ENCODE results near the gene XXYLT1. TPM values are rescaled to one million over a fixed set of nuclear protein-coding genes. Genes with fewer than 3 reads are reported as not detected.

The XXYLT1 gene
- polyA plus RNA-seq, 4 donors, result 0.81 to 11.7 (median 4.6) TPM

- FAIRE-seq, result no peak
- H3K4me3 ChIP-seq (ENCODE audit: low read depth in 1 of 3, low read length in 3 of 3), result no peak overlapping the region
- H3K4me1 ChIP-seq (ENCODE audit: control insufficient read depth in 3 of 3, insufficient read depth in 2 of 3, low read depth in 1 of 3, low read length in 2 of 3), result no peaks in the 10 kb centered on the region
- H3K27me3 ChIP-seq (ENCODE audit: control insufficient read depth in 3 of 3, insufficient read depth in 3 of 3, low read length in 3 of 3), result peaks cover 0 to 4% (median 0%) of the 10 kb centered on the region in 3 donors
- no peaks in the 10 kb centered on the region for H3K9me3 ChIP-seq (ENCODE audit: control insufficient read depth in 2 of 2, insufficient read depth in 1 of 2, low read depth in 1 of 2, low read length in 1 of 2)
- DNase-seq, result no peak
- no peak overlapping the region for H3K27ac ChIP-seq (ENCODE audit: low read depth in 1 of 3, low read length in 2 of 3)
- WGBS, 3 donors, result 50 to 62% (median 52%) methylated on average over 3 of the region's 3 CpGs
- H3K36me3 ChIP-seq (ENCODE audit: control insufficient read depth in 3 of 3, insufficient read depth in 2 of 3, low read depth in 1 of 3, low read length in 3 of 3), result no peaks in the 10 kb centered on the region
Measured at GRCh38 chr3:195047536-195047935, 223.4 kb downstream of the XXYLT1 start.

GRCh38 chr3:195046441-195046840 is 224.5 kb downstream of the XXYLT1 start:
- Histone ChIP-seq H3K27me3 (ENCODE audit: control insufficient read depth in 3 of 3, insufficient read depth in 3 of 3, low read length in 3 of 3) (peaks cover 0 to 4% (median 0%) of the 10 kb centered on the region in 3 donors), H3K4me3 (ENCODE audit: low read depth in 1 of 3, low read length in 3 of 3) (no peak overlapping the region), H3K36me3 (ENCODE audit: control insufficient read depth in 3 of 3, insufficient read depth in 2 of 3, low read depth in 1 of 3, low read length in 3 of 3) (no peaks in the 10 kb centered on the region), H3K27ac (ENCODE audit: low read depth in 1 of 3, low read length in 2 of 3) (no peak overlapping the region), H3K4me1 (ENCODE audit: control insufficient read depth in 3 of 3, insufficient read depth in 2 of 3, low read depth in 1 of 3, low read length in 2 of 3) (no peaks in the 10 kb centered on the region), H3K9me3 (ENCODE audit: control insufficient read depth in 2 of 2, insufficient read depth in 1 of 2, low read depth in 1 of 2, low read length in 1 of 2) (no peaks in the 10 kb centered on the region)
- 69 to 80% (median 79%) methylated on average over 6 of the region's 6 CpGs for WGBS, 3 donors
- DNase-seq, result no peak
- FAIRE-seq, result no peak

- no peak for FAIRE-seq
Measured at GRCh38 chr3:195045481-195046210, 225.3 kb downstream of the XXYLT1 start.

GRCh38 chr3:195044411-195044810 is 226.5 kb downstream of the XXYLT1 start:
- peaks cover 0 to 4% (median 0%) of the 10 kb centered on the region in 3 donors for H3K27me3 ChIP-seq (ENCODE audit: control insufficient read depth in 3 of 3, insufficient read depth in 3 of 3, low read length in 3 of 3)
- WGBS, 3 donors, result 92 to 96% (median 92%) methylated on average over 7 of the region's 7 CpGs
- FAIRE-seq, result no peak
- H3K36me3 ChIP-seq (ENCODE audit: control insufficient read depth in 3 of 3, insufficient read depth in 2 of 3, low read depth in 1 of 3, low read length in 3 of 3), result peaks cover 0 to 3% (median 0%) of the 10 kb centered on the region in 3 donors
- H3K4me1 ChIP-seq (ENCODE audit: control insufficient read depth in 3 of 3, insufficient read depth in 2 of 3, low read depth in 1 of 3, low read length in 2 of 3), result peaks cover 0 to 11% (median 0%) of the 10 kb centered on the region in 3 donors
- H3K4me3 ChIP-seq (ENCODE audit: low read depth in 1 of 3, low read length in 3 of 3), result no peak overlapping the region
- no peak for DNase-seq
- H3K9me3 ChIP-seq (ENCODE audit: control insufficient read depth in 2 of 2, insufficient read depth in 1 of 2, low read depth in 1 of 2, low read length in 1 of 2), result no peaks in the 10 kb centered on the region
- H3K27ac ChIP-seq (ENCODE audit: low read depth in 1 of 3, low read length in 2 of 3), result no peak overlapping the region

More at GRCh38 chr3:195045481-195046210, 225.3 kb downstream of the XXYLT1 start:
- 84 to 86% (median 85%) methylated on average over 17 of the region's 17 CpGs for WGBS, 3 donors
- H3K27ac ChIP-seq (ENCODE audit: low read depth in 1 of 3, low read length in 2 of 3), result no peak overlapping the region
- H3K4me3 ChIP-seq (ENCODE audit: low read depth in 1 of 3, low read length in 3 of 3), result no peak overlapping the region
- peaks cover 0 to 6% (median 0%) of the 10 kb centered on the region in 3 donors for H3K4me1 ChIP-seq (ENCODE audit: control insufficient read depth in 3 of 3, insufficient read depth in 2 of 3, low read depth in 1 of 3, low read length in 2 of 3)
- H3K36me3 ChIP-seq (ENCODE audit: control insufficient read depth in 3 of 3, insufficient read depth in 2 of 3, low read depth in 1 of 3, low read length in 3 of 3), result no peaks in the 10 kb centered on the region
- H3K27me3 ChIP-seq (ENCODE audit: control insufficient read depth in 3 of 3, insufficient read depth in 3 of 3, low read length in 3 of 3), result peaks cover 0 to 4% (median 0%) of the 10 kb centered on the region in 3 donors
- no peak for DNase-seq
- no peaks in the 10 kb centered on the region for H3K9me3 ChIP-seq (ENCODE audit: control insufficient read depth in 2 of 2, insufficient read depth in 1 of 2, low read depth in 1 of 2, low read length in 1 of 2)

GRCh38 chr3:195043607-195044339 is 227.2 kb downstream of the XXYLT1 start:
- 80 to 88% (median 81%) methylated on average over 12 of the region's 12 CpGs for WGBS, 3 donors
- H3K4me1 ChIP-seq (ENCODE audit: control insufficient read depth in 3 of 3, insufficient read depth in 2 of 3, low read depth in 1 of 3, low read length in 2 of 3), result peaks cover 0 to 11% (median 0%) of the 10 kb centered on the region in 3 donors
- no peak for DNase-seq
- H3K9me3 ChIP-seq (ENCODE audit: control insufficient read depth in 2 of 2, insufficient read depth in 1 of 2, low read depth in 1 of 2, low read length in 1 of 2), result no peaks in the 10 kb centered on the region
- no peak for FAIRE-seq
- no peak overlapping the region for H3K27ac ChIP-seq (ENCODE audit: low read depth in 1 of 3, low read length in 2 of 3)
- peaks cover 0 to 4% (median 0%) of the 10 kb centered on the region in 3 donors for H3K27me3 ChIP-seq (ENCODE audit: control insufficient read depth in 3 of 3, insufficient read depth in 3 of 3, low read length in 3 of 3)
- H3K36me3 ChIP-seq (ENCODE audit: control insufficient read depth in 3 of 3, insufficient read depth in 2 of 3, low read depth in 1 of 3, low read length in 3 of 3), result peaks cover 0 to 3% (median 0%) of the 10 kb centered on the region in 3 donors
- no peak overlapping the region for H3K4me3 ChIP-seq (ENCODE audit: low read depth in 1 of 3, low read length in 3 of 3)

- H3K9me3 ChIP-seq (ENCODE audit: control insufficient read depth in 2 of 2, insufficient read depth in 1 of 2, low read depth in 1 of 2, low read length in 1 of 2), result no peaks in the 10 kb centered on the region
- H3K4me3 ChIP-seq (ENCODE audit: low read depth in 1 of 3, low read length in 3 of 3), result no peak overlapping the region
- 69 to 81% (median 74%) methylated on average over 19 of the region's 19 CpGs for WGBS, 3 donors
- peaks cover 0 to 3% (median 0%) of the 10 kb centered on the region in 3 donors for H3K36me3 ChIP-seq (ENCODE audit: control insufficient read depth in 3 of 3, insufficient read depth in 2 of 3, low read depth in 1 of 3, low read length in 3 of 3)
- H3K27ac ChIP-seq (ENCODE audit: low read depth in 1 of 3, low read length in 2 of 3), result no peak overlapping the region
- FAIRE-seq, result no peak
- H3K27me3 ChIP-seq (ENCODE audit: control insufficient read depth in 3 of 3, insufficient read depth in 3 of 3, low read length in 3 of 3), result peaks cover 0 to 4% (median 0%) of the 10 kb centered on the region in 3 donors
- peaks cover 0 to 11% (median 0%) of the 10 kb centered on the region in 3 donors for H3K4me1 ChIP-seq (ENCODE audit: control insufficient read depth in 3 of 3, insufficient read depth in 2 of 3, low read depth in 1 of 3, low read length in 2 of 3)
- no peak for DNase-seq
Measured at GRCh38 chr3:195042743-195043606, 228.0 kb downstream of the XXYLT1 start.

- Histone ChIP-seq H3K27ac (ENCODE audit: low read depth in 1 of 3, low read length in 2 of 3) (no peak overlapping the region), H3K9me3 (ENCODE audit: control insufficient read depth in 2 of 2, insufficient read depth in 1 of 2, low read depth in 1 of 2, low read length in 1 of 2) (peaks cover 0 to under 1% of the 10 kb centered on the region in 2 donors), H3K36me3 (ENCODE audit: control insufficient read depth in 3 of 3, insufficient read depth in 2 of 3, low read depth in 1 of 3, low read length in 3 of 3) (peaks cover 0 to 3% (median 0%) of the 10 kb centered on the region in 3 donors), H3K27me3 (ENCODE audit: control insufficient read depth in 3 of 3, insufficient read depth in 3 of 3, low read length in 3 of 3) (peaks cover 0 to 4% (median 0%) of the 10 kb centered on the region in 3 donors), H3K4me1 (ENCODE audit: control insufficient read depth in 3 of 3, insufficient read depth in 2 of 3, low read depth in 1 of 3, low read length in 2 of 3) (peaks cover 0 to 11% (median 0%) of the 10 kb centered on the region in 3 donors), H3K4me3 (ENCODE audit: low read depth in 1 of 3, low read length in 3 of 3) (no peak overlapping the region)
- FAIRE-seq (no peak), DNase-seq (no peak)
- WGBS, 3 donors, result 79 to 86% (median 82%) methylated on average over 16 of the region's 16 CpGs
Measured at GRCh38 chr3:195041871-195042742, 228.9 kb downstream of the XXYLT1 start.

Data from small intestine (tissue), 7 donors.